Measurements from ENCODE around the gene PLD3. TPM values are rescaled to one million over a fixed set of nuclear protein-coding genes. Genes with fewer than 3 reads are reported as not detected.
"Not testable (repeated sequence)": the region's sequence is repeated elsewhere in the genome, so short reads cannot be mapped to it uniquely, and the experiment has no call there.

PLD3 gene
- total and polyA plus RNA-seq, 2 donors (not counting 1 experiment from before 2014, with no cell fraction given): 208 to 230 TPM

- no peaks in the 10 kb centered on the region for H3K27me3 ChIP-seq (ENCODE audit: control insufficient read depth, insufficient read depth, low read length)
- H3K4me3 ChIP-seq (replicated peaks in 1 of 4; ENCODE audit: control extremely low read depth in 1 of 4, insufficient read depth in 1 of 4, low read depth in 3 of 4, low read length in 4 of 4): no peak overlapping the region
- peaks cover 13% of the 10 kb centered on the region for H3K36me3 ChIP-seq (ENCODE audit: control insufficient read depth, insufficient read depth, low read length)
- H3K27ac ChIP-seq (ENCODE audit: insufficient read depth, low read length): no peak overlapping the region
- no peaks in the 10 kb centered on the region for H4K20me1 ChIP-seq (ENCODE audit: control insufficient read depth, extremely low read depth, insufficient read depth, low read length)
- H2AFZ ChIP-seq (ENCODE audit: low read length): no peak overlapping the region
- no peak overlapping the region for H3K9ac ChIP-seq (ENCODE audit: insufficient read depth, low read length)
- no peak for DNase-seq (ENCODE audit: low read depth in 2 of 2)
- H3K79me2 ChIP-seq (ENCODE audit: control insufficient read depth, insufficient read depth, low read length): peaks cover 1% of the 10 kb centered on the region
- TF ChIP-seq EZH2 (IDR thresholded peaks at IDR 0.05; ENCODE audit: low read length, missing control alignments): no peak
- no peak for TF ChIP-seq CTCF (conservative IDR thresholded peaks at IDR 0.05 in 1 of 2, IDR thresholded peaks at IDR 0.05 in 1 of 2; ENCODE audit: low read depth in 1 of 2, low read length in 2 of 2)
- no peaks in the 10 kb centered on the region for H3K9me3 ChIP-seq (ENCODE audit: control insufficient read depth, insufficient read depth, low read depth, low read length)
- no peaks in the 10 kb centered on the region for H3K4me1 ChIP-seq (ENCODE audit: control insufficient read depth, extremely low read depth, insufficient read depth, low read length)
- H3K4me2 ChIP-seq (ENCODE audit: extremely low read depth, insufficient read depth, low read length): no peak overlapping the region
These were observed 15.8 kb upstream of the PLD3 start for GRCh38 chr19:40332669-40333068.

GRCh38 chr19:40333083-40333482, 15.4 kb upstream of the PLD3 start:
- not testable (repeated sequence) for H2AFZ ChIP-seq (ENCODE audit: low read length); H3K27ac ChIP-seq (ENCODE audit: insufficient read depth, low read length); H4K20me1 ChIP-seq (ENCODE audit: control insufficient read depth, extremely low read depth, insufficient read depth, low read length); H3K79me2 ChIP-seq (ENCODE audit: control insufficient read depth, insufficient read depth, low read length); H3K9me3 ChIP-seq (ENCODE audit: control insufficient read depth, insufficient read depth, low read depth, low read length); H3K4me1 ChIP-seq (ENCODE audit: control insufficient read depth, extremely low read depth, insufficient read depth, low read length); H3K4me2 ChIP-seq (ENCODE audit: extremely low read depth, insufficient read depth, low read length); H3K9ac ChIP-seq (ENCODE audit: insufficient read depth, low read length); H3K27me3 ChIP-seq (ENCODE audit: control insufficient read depth, insufficient read depth, low read length); H3K4me3 ChIP-seq (replicated peaks in 1 of 4; ENCODE audit: control extremely low read depth in 1 of 4, insufficient read depth in 1 of 4, low read depth in 3 of 4, low read length in 4 of 4); DNase-seq (ENCODE audit: low read depth in 2 of 2); H3K36me3 ChIP-seq (ENCODE audit: control insufficient read depth, insufficient read depth, low read length)

- TF ChIP-seq EZH2 (IDR thresholded peaks at IDR 0.05; ENCODE audit: low read length, missing control alignments) (no peak), CTCF (conservative IDR thresholded peaks at IDR 0.05 in 1 of 2, IDR thresholded peaks at IDR 0.05 in 1 of 2; ENCODE audit: low read depth in 1 of 2, low read length in 2 of 2) (no peak)
- Histone ChIP-seq H3K9ac (ENCODE audit: insufficient read depth, low read length) (no peak overlapping the region), H3K4me3 (replicated peaks in 1 of 4; ENCODE audit: control extremely low read depth in 1 of 4, insufficient read depth in 1 of 4, low read depth in 3 of 4, low read length in 4 of 4) (no peak overlapping the region), H3K27me3 (ENCODE audit: control insufficient read depth, insufficient read depth, low read length) (no peaks in the 10 kb centered on the region), H2AFZ (ENCODE audit: low read length) (no peak overlapping the region), H3K4me1 (ENCODE audit: control insufficient read depth, extremely low read depth, insufficient read depth, low read length) (no peaks in the 10 kb centered on the region), H3K4me2 (ENCODE audit: extremely low read depth, insufficient read depth, low read length) (no peak overlapping the region), H3K27ac (ENCODE audit: insufficient read depth, low read length) (no peak overlapping the region), H3K9me3 (ENCODE audit: control insufficient read depth, insufficient read depth, low read depth, low read length) (no peaks in the 10 kb centered on the region), H4K20me1 (ENCODE audit: control insufficient read depth, extremely low read depth, insufficient read depth, low read length) (no peaks in the 10 kb centered on the region), H3K36me3 (ENCODE audit: control insufficient read depth, insufficient read depth, low read length) (peaks cover 7% of the 10 kb centered on the region), H3K79me2 (ENCODE audit: control insufficient read depth, insufficient read depth, low read length) (peaks cover 7% of the 10 kb centered on the region)
- DNase-seq (ENCODE audit: low read depth in 2 of 2): no peak
These were observed 13.4 kb upstream of the PLD3 start for GRCh38 chr19:40335101-40335500.

Data from fibroblast of lung (primary cell).